Activated CD8-positive, alpha-beta memory T cell treated with anti-CD3 and anti-CD28 coated beads, Interleukin-2, amount 50 U/mL, for 1 hour (primary cell): ENCODE data around the gene CNN1.

Experiments
- DNase-seq: peaks from one replicate; pipeline ENCODE4 v3.0.0-alpha.2; 2020; ENCODE audit errors: extremely low read depth

Gene CNN1

DNA sequence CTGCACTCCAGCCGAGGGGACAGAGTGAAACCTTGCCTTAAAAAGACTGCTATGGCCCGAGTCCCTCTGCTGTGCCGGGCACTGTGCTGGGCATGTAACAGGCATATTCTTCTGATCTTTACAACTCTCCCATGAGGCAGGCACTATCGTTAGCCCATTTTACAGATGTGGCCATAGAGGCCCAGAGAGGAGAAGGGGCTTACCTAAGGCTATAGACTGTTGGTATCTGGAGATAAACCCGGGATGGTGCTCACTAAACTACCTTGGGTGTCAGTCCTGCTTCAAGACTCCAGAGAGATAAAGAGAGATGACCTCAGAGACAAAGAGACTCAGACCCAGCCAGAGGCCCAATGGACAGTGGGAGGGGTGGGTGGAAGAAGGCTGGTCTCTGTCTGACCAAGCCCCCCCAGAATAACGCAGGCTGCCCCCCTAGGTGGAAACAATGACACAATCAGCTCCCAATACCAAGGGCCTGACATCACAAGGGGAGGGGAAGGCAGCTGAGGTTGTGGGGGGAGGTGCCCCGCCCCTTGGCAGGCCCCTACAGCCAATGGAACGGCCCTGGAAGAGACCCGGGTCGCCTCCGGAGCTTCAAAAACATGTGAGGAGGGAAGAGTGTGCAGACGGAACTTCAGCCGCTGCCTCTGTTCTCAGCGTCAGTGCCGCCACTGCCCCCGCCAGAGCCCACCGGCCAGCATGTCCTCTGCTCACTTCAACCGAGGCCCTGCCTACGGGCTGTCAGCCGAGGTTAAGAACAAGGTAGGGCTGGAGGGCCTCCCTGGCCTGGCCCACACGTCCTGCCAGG lies at the start of gene CNN1:
Gene CNN1, plus strand, starts transcription at position 620 of the 805 bp plus-strand sequence. Its CDS starts 77 bp downstream, at position 697.
- DNase-seq: no peak

DNA sequence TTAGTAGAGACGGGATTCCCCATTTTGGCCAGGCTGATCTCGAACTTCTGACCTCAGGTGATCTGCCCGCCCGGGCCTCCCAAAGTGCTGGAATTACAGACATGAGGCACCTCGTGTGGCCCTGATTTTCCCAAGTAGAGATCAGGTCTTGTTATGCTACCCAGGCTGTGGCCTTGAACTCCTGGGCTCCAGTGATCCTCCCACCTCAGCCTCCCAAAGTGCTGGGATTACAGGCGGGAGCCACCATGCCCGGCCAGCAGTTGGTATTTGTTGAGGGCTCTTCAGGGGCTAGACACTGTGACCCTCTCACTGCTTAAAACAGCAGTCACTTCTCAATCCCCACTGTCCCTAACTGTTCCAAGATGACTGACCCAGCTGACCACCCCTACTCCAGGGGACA lies 49.3 kb upstream of the CNN1 start:
- no peak for DNase-seq

DNA sequence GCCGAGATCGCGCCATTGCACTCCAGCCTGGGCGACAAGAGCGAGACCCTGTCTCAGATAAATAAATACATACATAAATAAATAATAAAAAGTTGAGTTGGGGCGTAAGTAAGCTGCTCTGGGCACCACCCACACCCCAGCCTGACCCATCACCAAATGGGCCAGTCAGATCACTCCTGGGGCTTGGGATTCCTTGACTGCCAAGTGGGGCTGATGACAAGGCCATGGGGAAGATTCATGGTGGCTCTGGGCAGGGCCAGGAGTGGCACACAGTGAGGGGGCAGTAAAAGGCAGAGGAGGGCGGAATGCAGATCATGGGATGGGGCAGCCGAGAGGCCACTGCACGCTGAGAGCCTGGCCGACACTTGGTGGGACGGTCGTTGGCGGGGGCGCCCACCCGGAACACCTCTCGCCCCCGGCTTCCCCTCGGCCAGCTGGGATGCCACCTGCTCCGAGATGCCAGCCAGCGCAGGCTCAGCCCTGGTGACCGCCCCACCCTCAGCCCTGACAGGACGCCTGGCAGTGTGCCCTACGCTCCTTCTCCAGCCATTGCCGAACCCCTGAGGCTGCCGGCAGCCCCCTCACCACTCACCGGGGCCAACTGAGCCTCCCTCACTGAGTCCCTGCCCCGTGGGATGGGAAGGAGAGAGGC lies 43.9 kb upstream of the CNN1 start:
- no peak for DNase-seq

DNA sequence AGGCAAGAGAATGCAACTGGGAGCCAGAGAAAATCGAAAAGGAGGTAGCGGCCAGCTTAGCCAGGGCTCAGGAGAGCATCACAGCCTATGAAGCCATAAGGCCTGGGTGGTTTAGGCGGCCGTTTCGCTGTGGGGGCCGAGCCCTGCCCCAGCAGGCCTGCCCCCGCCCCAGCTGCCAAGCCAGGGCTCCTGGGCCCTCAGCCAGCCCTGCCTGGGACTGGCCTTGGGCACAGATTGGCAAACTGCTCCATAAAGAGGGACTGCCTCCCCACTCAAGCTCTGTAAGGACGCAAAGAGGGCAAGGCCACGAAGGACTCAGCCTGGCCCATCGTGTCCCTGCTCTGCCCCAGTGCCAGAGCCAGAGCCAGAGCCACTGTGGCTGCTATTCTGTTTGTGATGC lies 43.2 kb upstream of the CNN1 start:
- no peak for DNase-seq

DNA sequence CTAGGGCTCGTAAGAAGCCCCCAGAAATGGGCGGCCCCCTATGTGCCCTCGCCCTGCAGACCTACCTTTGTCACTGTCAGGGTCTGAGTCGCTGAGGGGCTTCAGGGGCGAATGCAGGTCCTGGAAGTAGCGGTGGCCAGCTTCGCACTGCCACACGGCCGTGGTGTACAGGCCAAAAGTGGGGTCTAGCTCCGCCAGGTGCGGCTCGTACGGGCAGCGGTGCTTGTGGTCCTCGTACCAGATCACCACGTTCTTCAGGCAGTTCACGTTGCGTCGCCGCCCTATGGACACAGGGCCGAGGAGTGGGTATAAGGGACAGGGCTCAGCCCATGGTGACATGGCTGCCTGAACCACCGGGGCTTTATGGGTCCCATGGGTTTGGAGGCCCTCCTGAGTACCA lies 42.8 kb upstream of the CNN1 start:
- no peak for DNase-seq

DNA sequence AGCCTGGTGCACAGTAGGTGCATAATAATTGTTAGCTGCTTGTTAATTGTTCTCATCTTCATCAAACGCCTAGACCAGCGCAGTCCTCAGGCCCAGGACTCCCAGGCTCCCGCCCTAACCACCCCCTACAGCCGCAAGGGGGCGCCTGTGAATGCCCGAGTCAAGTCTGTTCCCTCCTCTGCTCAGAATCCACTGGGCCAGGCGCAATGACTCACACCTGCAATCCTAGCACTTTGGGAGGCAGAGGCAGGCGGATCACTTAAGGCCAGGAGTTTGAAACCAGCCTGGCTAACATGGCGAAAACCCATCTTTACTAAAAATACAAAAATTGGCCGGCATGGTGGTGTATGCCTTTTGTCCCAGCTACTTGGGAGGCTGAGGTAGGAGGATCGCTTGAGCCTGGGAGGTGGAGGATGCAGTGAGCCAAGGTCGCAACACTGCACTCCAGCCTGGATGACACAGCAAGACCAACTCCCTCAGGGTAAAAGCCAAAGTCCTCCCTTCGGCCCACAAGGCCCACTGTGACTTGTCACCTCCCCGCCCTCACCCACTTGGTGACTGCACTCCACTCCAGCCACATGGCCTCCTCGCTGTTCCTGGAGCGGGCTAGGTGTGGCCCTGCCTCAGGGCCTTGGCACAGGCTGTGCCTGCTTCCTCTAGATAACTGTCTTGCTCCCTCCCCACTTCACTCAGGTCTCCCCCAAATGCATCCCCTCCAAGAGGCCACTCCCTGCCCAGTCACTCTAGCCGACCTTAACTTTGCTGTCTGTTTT lies 42.1 kb upstream of the CNN1 start:
- DNase-seq: no peak

DNA sequence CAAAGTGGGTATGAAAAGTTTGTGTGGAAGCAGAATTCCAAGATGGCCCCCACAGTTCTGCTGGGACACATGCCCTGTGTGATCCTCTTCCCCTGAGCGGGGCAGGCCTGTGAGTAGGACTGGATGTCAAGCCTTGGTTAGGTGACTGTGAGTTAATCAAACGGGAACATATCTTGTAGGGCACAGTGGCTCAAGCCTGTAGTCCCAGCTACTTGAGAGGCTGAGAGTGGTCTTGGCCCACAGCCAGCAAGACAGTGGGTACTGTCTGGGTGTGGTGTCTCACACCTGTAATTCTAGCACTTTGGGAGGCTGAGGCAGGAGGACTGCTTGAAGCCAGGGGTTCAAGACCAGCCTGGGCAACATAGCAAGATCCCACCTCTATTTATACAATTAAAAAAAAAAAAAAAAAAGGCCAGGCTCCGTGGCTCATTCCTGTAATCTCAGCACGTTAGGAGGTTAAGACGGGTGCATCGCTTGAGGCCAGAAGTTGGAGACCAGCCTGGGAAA lies 39.4 kb upstream of the CNN1 start:
- DNase-seq: no peak

DNA sequence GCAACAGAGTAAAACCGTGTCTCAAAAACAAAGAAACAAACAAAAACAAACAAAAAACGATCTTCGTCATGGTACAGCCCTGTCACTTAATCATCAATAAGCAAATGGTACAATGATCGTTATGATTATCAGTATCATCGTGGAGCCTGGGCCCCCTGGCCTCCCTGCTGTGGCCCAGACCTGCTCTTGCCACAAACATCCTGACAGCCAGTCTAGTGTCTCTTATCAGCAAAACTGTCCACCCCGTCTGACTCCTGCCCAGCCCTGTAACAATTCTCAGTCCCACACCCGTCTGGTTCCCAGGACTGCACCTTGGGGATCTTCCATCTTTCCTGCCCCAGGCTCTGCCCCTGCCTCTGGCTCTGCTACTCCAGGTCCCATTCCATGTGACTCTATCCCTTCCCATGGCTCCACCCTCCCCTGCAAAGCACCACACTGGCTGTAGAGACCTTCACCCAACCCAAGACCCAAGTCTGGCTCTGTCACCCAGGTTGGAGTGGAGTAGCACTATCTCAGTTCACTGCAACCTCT lies 38.7 kb upstream of the CNN1 start:
- no peak for DNase-seq

DNA sequence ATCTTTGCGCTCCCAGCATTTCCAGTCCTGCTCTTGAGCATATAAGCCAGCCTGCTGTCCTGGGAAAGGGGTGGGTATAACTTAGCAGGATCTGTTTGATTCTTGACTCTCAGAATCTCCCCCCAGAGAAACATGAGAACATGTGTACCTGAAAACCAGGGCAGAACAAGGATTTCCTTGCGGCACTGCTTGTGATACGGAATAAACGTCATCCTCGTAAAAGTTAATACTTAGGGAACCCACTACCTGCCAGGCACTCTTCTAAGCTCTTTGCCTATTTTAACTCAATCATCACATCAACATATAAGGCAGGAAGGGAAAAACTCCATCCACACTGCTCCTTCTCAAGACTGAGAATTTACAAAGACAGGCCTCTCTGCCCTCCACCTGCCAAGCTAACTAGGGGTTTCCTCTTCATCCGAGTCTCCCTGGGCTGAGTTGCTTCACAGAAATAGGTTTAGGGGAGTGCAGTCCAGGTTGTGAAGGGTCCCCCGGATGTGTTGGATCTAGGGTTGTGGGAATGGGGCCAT lies 34.1 kb upstream of the CNN1 start:
- no peak for DNase-seq

DNA sequence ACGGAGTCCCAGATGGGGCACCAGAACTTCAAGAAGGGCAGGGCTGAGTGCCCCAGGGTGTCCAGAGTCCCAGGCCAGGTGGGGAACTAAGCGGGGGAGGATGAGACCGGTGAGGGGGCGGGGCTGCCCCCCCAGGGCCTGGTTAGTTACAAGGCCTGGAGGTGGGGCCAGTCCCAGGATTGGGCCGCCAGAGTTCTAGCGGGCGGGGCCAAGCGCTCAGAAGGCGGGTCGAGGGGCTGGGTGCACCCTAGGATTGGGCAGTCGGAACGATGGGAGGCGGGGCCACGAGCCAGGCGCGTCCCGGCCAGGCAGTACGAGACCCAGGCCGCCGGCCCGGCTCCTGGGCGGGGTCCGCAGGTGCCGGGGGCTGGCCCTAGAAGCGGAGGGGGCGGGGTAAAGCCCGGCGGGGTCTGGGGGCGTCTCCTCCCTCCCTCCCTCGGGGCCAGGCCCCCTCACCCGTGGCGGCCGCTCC lies 33.6 kb upstream of the CNN1 start:
- DNase-seq: peak; percentile 89

DNA sequence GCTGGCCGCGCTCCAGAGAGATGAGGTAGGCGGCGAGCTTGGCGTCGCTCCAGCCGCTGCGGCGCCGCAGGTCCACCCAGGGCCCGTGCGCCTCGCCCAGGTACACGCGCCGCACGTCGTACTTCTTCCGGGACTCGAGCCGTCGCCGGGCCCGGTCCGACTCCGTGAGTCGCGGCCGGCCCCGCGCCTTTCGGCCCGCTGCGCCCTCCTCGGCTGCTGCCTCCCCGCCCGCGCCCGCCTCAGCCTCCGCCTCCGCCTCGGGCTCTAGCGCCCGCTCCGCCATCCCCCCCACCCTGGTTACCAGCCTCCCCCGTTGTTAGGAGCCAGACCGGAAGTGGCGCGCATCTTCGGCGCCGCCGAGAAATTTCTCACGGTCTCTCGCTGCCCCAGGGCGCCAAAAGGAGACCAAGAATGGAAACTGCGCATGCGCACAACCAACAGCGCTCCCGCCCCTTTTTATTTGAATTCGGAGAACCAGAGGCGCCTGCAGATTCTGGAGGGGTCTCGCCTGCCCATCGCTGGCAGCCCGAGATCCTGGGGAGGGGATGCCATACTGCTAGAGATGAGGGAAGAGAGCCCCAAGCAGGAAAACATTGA lies 33.0 kb upstream of the CNN1 start, which contains the start of gene ZNF653:
Gene ZNF653, minus strand, starts transcription at position 336 of the 597 bp plus-strand sequence. Its CDS starts 53 bp downstream, at position 283.
- peak; percentile 86 for DNase-seq

DNA sequence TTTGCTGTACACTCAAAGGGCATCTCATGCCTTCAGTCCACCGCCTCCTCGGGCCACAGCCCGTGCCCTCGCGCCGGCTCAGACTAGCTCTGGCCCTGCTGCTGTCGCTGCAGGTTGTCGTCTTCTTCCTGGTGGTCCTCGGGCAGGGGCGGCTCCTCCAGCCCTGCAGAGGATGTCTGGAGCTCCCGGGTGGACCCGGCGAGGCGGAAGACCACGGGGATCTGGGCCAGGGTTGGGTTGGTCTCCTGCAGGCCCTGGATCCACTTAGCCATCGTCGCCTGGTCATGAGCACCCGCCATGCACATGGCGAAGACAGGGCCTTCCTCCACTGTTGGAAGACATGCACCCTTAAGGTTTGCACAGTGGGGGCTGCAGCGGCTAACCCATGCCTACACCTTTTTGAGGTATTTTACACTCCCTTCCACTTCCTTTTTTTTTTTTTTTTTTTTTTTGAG lies 32.5 kb upstream of the CNN1 start:
- no peak for DNase-seq

DNA sequence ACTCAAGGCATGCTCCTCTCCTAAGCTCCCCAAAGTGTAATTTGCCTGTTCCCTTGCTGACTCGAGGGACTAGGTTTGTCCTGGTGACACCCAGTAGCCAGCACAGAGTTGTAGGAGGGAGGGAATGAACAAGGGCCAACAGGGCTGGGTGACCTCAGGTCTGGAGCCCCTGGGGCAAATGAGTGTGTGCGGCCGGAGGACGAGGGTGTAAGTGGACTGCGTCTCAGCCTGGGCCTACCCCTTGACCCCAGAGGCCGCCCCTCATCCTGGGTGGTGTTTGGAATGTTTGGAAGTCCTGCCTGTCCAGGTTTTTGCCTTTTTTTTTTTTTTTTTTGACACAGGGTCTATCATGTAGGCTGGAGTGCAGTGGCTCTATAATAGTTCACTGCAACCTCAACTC lies 31.7 kb upstream of the CNN1 start:
- DNase-seq: no peak

DNA sequence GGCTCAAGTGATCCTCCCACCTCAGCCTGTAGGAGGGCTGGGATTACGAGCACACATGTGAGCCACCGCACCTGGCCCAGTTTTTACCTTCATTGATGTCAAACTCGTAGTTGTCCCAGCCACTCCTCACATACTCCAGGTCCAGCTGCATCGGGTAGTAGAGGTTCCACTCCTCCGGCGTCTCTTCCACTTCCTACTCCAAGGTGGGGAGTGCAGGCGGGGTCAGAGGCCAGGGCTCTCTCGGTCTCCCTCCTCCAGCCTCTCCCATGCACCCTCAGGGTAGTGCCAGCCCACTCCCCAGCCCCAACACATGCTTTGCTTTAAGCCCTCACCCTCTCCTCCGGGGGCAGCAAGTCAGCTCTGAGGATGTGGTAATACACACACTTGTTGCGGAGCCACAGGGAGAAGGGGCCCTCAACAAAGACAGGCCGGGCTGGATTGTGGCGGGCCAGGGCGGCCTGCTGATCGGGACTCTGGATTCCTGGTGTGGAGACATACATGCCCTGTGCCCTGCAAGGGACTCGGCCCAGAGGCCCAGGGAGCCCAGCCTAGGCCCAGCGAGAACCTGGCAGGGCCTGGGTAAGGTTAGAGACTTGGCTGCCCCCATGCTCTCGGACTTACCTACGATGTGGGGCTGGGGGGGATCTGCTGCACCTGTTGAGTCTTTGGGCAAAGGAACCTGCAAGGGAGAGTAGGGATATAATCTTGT lies 31.1 kb upstream of the CNN1 start:
- no peak for DNase-seq

DNA sequence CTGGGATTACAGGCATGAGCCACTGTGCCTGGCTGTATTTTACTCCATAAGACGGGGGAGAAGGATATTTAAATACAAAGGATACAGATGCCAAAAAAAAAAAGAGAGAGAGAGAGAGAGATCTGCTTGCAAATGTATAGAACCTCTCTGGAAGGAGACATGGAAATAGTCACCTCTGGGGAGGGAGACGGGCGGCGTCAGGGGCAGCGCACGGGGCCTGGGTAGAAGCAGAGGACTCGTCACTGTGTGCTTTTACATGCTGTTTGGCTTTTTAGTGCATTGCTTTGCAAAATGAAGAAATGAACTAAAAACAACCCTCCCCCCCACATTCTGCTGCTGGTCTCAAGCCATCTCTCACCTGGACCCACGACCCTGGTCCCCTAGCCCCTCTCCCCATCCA lies 28.2 kb upstream of the CNN1 start:
- no peak for DNase-seq

DNA sequence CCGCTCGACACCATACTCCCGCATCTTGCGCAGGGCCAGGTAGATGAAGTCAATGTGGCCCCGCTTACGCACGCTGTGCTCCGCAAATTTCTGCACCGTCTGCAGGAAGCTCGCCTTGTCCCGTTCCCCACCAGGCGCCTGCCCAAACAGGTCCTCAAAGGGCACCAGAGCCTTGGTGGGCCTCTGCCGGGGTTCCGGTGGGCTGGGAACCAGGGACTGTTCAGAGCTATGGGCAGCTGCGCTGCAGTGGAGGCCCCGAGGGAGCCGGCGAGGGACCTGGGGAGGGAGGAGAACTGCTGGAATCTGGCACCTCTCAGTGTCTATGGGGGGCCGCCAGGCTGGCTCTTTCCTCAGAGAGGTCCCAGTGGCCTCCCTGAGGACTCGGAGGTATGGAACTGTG lies 24.7 kb upstream of the CNN1 start:
- no peak for DNase-seq

DNA sequence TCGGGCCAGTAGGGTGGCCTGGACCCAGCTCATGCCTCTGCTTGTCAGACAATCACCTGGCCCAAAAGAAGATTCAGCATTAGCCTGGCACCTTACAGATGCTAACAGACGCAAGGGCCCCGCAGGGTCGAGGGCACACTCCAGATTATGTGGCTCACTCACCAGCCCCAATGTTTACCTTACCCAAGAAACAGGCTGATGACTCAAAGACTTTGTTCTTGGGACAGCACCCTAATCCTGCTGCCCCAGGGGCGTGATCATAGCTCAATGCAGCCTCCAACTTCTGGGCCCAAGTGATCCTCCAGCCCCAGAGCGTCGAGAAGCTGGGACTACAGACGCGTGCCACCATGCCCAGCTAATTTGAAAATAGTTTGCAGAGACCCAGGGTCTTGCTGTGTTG lies 19.5 kb upstream of the CNN1 start:
- DNase-seq: no peak

DNA sequence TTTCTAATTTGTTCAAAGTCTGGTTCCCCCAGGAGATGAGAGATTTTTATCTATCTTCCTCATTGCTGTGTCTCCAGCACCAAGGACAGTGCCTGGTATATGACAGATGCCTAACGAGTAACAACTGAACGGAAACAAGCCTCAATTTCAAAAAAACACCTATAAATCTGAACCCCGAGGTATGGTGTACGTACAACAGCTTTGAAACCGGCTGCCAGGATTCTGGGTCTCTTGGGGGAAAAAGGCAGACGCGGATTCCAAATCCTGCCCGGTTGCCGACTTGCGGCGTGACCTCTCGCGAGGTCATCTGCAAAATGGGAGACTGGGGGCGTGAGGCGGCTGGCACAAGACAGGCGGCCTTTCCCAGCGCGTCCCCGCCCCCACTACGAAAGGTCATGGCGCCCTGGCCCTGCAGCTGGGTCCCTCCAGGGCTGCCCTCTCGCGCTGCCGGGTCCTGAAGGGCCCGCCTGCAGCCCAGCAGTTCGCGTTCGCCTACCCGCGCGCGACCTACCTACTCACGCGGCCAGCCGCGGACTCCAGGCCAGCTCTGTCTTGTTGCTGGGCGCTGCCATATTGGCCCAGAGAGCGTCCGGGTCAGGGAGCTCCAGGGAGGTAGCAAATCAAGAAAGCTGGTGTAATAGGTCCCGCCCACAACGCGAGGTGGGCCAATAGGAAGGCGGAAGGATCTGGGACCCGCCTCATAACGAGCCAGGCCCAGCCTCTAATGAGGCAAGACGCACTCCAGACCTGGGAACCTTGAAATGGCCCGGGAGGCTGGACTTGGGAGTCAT lies 9.9 kb upstream of the CNN1 start, which contains the start of gene ECSIT:
Gene ECSIT, minus strand, starts transcription at position 584 of the 791 bp plus-strand sequence. CDS start 9,964 bp downstream, outside the sequence.
- DNase-seq: peak; percentile 75

DNA sequence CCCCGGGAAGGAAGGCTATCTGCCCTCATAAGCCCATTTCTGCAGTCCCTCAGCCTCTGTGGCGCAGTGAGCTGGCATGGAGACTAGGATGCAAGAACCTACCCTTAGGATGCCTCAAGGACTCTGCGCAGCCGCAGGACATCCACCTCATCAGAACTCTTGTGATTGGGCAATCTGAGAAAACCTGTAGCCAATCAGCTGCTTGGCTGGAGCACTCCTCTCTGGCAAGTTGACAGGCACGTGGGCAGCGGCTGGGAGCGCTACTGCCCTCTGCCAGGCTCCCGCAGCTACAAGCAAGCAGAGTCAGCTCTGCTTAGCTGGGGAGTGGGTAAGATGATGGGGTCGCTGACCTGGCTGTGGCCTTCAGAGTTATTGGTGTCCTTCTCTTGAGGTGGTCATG lies 8.2 kb upstream of the CNN1 start:
- DNase-seq: no peak

DNA sequence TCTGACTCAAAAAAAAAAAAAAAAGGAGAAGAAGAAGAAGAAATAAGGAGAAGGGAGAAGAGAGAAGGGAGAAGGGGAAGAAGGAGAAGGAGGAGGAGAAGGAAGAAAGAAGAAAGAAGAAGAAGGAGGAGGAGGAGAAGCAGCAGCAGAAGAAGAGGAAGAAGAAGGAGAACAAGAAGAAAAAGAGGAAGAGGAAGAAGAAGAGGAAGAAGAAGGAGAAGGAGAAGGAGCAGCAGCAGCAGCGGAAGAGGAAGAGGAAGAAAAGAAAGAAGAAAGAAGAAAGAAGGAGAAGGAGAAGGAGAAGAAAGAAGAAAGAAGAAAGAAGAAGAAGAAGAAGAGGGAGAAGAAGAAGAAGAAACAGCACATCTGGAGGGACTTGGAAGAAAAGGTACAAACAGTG lies 4.1 kb upstream of the CNN1 start:
- no peak for DNase-seq
